HG02798 (cell line): ENCODE results near the gene NR1I3.
"Not testable (repeated sequence)": the region's sequence is repeated elsewhere in the genome, so short reads cannot be mapped to it uniquely, and the experiment has no call there.

Experiments
- ATAC-seq: cut with Tn5 transposase; IDR thresholded peaks from one replicate; pipeline ENCODE4 v1.9.1; 2021; ENCODE audit warnings: mild to moderate bottlenecking; ENCODE audit not compliant: unreplicated experiment, poor library complexity

The NR1I3 gene

DNA sequence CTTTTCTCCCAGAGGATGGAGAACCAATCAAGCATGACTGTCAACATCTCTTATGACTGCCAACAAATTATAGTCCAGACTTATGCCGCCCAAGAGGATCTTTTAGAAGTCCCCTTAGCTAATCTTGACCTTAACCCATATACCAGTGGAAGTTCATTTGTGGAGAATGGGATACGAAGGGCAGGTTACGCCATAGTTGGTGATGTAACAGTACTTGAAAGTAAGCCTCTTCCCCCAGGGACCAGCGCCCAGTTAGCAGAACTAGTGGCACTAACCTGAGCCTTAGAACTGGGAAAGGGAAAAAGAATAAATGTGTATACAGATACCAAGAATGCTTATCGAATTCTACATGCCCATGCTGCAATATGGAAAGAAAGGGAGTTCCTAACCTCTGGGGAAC is 17.3 kb upstream of the NR1I3 start:
- ATAC-seq: not testable (repeated sequence)

DNA sequence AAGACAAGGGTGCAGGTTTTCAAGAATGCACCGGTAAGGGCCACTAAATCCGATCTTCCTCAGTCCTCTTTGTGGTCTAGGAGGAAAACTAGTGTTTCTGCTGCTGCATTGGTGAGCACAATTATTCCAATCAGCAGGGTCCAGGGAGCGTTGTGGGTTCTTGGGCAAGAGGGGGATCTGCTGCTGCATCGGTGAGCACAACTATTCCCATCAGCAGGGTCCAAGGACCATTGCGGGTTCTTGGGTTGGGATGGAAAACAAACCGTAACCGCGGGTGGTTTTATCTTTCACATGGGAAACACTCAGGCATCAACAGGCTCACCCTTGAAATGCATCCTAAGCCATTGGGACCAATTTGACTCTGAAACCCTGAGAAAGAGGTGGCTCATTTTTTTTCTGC is 13.6 kb upstream of the NR1I3 start:
- ATAC-seq: no peak

DNA sequence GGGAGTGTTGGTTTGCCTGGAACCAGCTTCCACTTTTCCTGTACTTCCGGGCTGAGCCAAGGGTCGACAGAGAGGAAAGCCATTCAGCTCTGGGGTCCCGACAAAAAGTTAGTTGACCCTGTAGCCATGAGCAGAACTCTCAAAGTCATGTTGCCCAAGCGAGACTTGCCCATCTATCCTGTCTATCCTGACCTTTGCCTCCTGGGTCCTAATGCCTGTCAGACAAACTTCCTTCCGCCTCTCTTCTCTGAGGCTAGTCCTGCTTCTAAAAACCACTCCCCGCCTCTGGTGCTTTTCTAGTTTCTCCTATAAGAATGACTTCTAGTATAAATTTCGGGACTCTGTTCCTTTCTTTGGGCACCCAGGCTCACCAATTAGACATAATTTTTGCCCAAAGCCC is 12.8 kb upstream of the NR1I3 start:
- no peak for ATAC-seq

DNA sequence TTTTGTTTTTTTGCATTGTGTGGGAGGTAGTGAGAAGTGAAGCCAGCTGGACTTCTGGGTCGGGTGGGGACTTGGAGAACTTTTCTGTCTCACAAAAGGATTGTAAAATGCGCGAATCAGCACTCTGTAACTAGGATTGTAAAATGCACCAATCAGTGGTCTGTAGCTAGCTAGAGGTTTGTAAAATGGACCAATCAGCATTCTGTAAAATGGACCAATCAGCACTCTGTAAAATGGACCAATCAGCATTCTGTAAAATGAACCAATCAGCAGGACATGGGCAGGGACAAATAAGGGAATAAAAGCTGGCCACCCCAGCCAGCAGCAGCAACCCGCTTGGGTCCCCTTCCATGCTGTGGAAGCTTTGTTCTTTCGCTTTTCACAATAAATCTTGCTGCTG is 12.1 kb upstream of the NR1I3 start:
- not testable (repeated sequence) for ATAC-seq

DNA sequence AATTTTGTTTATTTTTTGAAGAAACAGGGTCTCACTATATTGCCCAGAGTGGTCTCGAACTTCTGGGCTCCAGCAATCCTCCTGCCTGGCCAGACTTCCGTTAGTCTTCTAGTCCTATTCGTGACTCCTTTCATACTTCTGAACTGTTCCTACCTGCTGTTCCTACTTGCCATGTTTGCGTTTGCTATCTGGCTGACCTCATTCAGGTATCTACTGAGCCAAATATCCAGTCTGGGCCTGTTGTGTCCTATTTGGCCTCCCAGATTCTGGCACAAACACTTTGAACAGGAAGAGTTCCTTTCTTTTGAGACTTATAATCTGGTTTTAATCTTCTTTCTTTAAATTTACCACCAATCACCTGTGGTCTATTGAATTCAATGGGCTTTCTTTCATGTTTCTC is 6.9 kb upstream of the NR1I3 start:
- ATAC-seq: no peak

DNA sequence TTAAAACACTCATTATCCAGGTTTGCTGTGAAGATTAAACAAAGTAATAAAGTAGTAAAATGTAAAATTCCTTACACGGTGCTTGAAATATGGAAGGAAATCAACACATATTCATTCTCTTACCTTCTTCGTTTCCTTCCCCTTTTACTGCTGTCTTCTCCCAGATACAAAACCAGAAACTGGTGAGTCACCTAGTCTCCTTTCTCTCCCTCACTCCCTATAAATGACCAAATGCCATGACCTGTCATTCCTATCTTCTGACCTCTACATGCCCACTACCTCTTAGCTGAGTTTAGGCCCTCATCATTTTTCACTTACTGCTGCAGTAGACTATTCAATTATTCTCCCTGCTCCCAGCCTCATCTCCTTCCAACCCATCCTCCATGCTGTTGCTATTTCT is 4.3 kb upstream of the NR1I3 start:
- ATAC-seq: no peak

DNA sequence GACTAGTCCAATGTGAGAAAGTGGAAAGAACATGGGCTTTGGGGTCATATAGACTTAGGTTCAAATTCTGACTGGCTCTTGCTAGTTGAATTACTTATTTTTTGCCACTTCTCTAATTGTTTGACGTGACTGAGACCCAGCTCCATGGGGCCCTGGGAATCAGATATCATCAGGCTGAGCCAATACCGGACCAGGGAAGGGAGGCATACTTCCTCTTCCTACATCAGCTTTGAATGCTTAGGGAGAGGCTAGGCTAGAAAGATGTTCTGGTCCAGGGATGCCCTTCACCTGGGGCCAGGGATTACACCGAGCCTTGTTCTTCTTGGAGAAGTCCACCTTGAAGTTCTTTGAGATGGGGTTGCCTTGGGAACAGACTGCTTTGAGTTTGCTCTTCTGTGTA is 3.7 kb upstream of the NR1I3 start:
- ATAC-seq: no peak

DNA sequence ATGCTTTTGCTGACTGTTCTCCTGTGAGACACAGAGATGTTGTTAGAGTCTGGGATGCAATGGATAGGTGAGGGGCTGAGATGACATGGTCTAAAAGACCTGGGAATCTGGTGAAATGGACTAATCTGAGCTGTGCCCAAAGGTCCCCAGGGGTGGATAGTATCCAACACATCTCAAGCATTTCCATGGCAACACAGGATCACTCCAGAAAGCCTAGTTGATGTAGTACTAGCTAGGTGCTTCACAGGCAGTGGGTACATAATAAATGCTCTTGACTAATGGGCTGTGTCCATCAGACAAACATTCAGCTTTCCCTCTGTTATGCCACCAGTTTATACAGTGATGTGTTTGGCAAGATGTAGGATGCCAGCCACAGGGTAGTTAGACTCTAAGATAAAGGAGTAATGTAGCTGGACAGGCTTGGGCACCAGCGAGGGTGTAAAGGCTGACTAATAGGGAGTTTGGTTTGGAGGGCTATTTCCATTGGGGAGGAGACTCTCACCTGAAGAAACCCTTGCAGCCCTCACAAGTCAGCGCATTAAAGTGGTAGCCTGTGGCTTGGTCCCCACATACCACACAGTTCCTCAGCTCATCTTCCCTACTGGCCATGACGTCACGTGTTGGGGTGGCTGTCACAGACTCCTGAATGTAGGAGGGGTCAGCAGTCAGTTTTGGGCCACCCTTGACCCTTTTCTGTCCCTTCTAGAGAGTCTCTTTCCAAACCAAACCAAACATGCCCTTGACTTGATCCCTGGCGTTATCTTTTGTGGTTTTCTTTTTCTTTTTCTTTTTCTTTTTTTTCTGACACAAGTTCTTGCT is 1.8 kb downstream of the NR1I3 start:
- ATAC-seq: no peak

DNA sequence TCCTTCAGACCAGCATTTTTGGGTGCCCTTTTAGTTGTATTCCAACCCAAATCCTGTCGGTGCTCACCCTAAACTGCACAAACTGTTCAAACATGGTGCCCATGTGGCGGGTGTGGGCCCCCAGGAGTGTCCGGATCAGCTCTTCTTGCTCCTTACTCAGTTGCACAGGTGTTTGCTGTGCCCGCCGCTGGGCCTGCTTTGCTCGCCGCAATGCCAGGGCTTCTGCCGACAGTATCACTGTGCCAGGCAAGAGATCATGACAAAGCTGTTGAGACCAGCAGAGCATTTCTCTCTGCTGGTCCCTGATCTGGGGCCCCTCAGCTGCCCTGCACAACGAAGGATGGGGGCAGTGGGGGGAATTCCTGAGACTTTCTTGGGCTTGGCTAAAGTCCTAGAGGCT is 4.9 kb downstream of the NR1I3 start:
- ATAC-seq: no peak

DNA sequence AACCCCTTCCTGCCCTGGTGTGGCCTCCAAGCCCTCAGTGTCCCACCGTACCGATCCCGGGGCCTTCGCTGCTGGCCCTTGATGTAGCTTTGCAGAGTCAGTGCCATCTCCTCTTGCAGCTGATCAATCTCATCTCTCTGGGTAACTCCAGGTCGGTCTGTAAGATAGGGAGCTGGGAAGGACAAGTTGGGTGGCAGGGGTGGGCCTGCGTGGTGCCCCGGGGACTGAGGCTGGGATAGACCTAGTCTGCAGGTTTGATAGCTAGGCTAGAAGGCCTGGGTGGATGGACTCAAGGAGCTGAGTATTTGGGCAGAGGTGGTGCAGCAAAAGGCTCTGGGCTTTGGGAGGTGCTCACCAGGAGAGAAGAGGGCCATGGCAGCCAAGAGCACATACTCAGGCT is 7.2 kb downstream of the NR1I3 start:
- ATAC-seq: no peak

DNA sequence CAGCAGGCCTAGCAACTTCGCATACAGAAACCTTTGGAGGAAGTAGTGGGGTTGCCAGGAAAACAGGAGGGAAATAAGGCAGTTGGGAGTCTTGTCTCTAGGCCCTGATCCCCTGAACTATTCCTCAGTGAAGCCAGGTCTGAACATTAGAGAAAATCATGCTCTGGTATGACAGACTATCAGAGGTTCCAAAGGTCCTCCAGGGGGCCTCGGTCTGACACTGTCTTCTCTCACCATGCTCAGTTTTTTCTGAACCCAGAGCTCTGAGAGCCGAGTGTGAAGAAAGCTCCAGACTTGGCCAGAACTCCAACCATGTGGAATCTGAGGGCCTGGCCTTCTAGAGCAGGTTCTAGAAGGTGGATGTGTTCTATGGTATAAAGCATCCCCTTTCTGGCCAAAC is 8.1 kb downstream of the NR1I3 start:
- no peak for ATAC-seq

DNA sequence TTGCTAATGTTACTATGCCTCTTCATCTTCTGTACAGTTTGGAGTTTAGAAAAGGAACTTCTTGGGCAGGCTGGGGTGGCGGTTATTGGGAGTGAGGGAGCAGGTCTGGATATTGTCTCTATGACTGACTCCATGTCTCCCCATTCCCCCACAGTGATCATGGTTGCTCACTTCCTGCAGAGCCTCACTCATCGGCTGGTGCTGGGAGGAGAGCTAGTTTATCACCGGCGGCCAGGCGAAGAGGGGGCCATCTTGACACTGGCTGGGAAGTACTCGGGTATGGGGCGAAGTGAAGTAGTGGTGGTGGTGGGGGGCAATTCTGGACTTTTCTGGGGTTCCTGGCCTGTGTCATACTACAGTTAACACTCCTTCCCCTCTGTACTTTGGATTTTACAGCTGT is 10.0 kb downstream of the NR1I3 start:
- ATAC-seq: no peak

DNA sequence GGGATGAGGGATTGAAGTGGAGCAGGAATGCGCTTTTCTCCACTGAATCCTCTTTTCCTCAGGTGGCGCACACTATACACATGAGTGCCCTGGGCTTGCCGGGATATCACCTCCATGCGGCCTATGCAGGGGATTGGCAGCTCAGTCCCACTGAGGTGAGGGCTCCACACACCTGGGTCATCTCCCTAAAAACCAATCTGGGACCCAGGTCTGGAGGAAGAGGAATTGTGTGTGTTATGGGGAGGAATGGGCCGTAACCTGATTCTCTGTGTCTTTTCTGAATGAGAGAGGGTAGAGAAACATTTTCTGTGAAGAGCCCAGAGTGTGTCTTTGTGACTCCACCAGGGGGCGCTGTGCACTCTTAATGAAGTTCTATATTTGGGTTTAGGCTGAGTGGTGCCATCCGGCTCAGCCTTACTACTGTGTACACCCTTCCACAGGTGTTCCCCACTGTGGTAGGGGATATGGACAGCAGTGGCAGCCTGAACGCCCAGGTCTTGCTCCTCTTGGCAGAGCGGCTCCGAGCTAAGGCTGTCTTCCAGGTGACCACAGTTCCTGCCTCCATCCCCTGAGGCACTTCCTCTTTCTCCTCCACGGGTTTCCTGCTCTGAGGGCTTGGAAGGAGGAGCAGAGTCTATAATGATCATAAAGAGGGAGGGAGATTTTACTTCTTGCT is 10.7 kb downstream of the NR1I3 start:
- peak; percentile 28 for ATAC-seq

DNA sequence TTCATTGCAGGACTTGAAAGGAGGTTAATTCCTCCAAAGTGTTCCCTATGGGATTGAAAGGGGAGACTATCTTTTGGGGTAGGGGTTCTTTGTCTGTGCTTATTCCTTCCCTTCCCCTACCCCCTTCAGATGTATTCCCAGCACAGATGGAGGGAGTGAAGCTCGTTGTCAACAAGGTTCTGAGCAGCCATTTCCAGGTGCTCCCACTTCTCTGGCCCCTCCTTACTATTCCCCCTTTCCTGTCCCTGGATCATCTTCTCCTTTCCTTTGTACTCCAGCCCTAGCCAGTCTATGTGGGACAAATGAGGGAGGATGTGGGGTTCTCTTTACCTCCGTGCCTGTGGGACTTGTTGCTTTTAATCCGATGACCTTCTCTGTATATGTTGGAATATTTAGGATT is 11.2 kb downstream of the NR1I3 start:
- ATAC-seq: no peak

DNA sequence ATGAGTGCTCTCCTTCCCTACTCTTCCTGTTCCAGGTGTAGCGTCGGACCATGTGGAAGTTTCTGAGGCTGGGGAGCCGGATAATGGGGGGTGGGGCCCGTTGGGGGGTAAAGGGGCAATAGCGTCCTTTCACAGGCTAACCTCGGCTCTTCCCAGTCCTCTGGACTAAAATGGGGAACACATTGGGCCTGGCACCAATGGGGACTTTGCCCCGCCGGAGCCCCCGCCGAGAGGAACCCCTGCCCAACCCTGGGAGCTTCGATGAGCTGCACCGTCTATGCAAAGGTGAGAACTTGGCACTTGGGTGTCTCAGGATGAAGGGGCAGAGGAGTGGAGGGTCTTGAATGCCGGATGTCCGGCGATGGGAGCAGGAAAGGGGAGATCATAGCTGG is 11.7 kb downstream of the NR1I3 start:
- no peak for ATAC-seq

DNA sequence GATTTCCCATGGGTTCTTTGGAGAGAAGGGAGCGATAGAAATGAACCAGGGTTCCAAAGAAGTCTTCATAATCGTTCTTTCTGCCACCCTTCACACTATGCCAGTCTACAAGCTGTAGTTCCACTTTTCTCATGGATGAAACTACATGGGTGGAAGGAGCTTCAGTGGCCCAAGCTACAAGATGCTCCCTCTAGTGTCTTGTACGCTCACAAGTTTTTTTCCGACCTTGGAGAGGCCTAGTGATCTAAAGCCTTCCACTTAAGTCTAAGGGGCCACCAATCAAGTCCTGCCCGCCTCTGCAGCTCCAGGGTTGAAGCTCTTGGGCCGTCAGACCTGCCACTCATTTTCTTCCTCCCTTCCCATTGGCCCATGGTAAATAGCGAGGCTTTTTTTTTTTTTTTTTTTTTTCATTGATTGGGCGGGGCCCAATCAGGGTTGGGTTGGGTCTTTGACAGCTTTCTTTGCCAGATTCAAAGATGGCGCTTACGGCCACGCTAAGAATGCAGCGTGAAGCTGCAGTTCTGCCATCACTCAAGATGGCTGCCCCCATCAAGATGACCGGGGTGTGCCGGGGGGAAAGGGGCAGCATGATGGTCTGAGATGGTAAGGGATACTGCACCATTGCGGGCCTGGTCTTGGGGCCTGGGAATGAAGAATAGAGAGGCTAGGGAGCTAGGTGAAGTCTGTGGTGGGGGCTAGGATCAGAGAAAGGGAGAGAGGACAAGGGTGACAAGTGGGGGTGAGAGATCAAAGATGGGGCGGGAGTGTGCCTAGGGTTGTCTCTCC is 12.3 kb downstream of the NR1I3 start, which contains the start of gene TOMM40L:
TOMM40L (plus strand) TSS at position 527 of the 786 bp plus-strand sequence. CDS start 430 bp downstream, outside the sequence.
- ATAC-seq: peak; percentile 98

DNA sequence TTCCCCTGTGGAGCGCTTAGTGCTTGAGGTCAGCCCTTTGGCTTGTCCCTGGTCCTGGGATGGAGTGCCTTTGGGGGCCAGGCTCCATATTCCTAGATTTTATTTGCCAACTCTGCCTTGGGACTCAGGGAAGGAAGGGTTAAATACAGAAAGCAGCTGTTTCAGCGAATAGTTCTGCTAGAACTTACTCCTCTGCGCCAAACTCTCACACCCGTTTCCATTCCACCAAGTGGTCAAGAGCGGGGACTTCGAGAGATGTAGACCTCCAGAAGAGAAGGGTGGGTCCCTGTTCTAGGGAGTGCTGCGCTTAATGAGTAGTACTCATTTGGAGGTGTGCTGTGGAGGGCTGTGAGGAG is 12.8 kb downstream of the NR1I3 start:
- ATAC-seq: no peak

DNA sequence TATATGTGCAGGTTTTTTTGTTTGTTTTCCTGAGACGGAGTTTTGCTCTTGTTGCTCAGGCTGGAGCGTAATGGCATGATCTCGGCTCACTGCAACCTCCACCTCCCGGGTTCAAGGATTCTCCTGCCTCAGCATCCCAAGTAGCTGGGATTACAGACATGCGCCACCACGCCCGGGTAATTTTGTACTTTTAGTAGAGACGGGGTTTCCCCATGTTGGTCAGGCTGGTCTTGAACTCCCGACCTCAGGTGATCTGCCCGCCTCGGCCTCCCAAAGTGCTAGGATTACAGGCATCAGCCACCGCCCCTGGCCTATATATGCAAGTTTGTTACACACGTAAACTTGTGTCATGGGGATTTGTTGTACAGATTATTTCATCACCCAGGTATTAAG is 13.3 kb downstream of the NR1I3 start:
- not testable (repeated sequence) for ATAC-seq

DNA sequence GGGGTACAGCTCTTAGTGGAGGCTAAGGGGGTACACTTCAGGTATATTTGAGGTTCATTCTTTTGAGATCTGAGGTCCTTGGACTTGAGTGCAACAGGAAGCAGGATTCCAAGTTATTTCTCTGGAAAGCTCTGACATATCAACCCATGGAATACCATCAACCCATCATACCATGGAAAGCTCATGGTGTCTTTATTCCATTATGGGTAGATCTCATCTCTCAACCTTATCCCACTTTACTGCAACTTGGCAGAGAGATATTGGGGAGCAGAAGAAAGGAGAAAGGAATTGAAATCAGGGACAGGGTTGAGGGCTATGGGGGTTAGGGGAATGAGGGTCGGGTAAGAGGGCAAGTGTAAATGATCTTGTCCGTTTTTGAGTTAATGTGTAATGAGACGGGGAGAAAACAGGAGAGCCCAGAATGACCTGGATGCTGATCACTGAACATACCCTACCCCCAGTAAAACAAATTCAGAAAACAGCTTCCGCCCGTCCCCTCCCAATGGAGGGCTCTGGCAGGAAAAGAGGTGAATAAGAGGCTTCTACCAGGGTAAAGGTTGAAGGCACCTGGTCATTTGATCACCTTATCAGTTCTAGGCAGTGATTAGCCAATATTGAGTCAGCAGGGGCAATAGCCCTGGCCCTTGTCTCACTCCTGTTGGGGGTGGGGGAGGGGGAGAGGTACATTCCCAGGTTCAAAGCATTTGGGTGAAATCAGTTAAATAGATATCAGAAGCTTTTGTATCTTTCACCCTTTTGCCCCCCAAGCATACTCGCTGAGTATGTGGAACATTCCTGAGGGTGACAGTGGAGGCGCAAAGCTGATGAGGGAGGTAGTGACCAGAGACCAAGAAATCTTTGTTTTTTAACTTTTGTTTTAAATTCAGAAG is 14.0 kb downstream of the NR1I3 start:
- ATAC-seq: no peak
